Calu3 (cell line): ENCODE data around the gene ATP5F1E. TPM values are rescaled to one million over a fixed set of nuclear protein-coding genes. Genes with fewer than 3 reads are reported as not detected.
A peak's percentile ranks its signal among the peaks of the same experiment; 100 is the strongest.

Experiments
- BruUV-seq: library from RNA; stranded (reverse); fragments of 400-500 nt; replicated peaks from 2 replicates; lab custom pipeline; 2021; lab: Mats Ljungman, UMichigan
- CTCF ChIA-PET: fragments of 300-600 bp; sonication (Branson Sonifier 250); formaldehyde crosslinking; loops from one replicate; lab custom pipeline; 2022; ENCODE audit warnings: antibody characterized with exemption; lab: Charles Lee
- DNase-seq: peaks from one replicate; pipeline ENCODE4 v3.0.0; 2022
- H3K27ac Mint-ChIP-seq: one replicate; pipeline ENCODE4 v1.8.0; 2022; ENCODE audit warnings: mixed read lengths; ENCODE audit not compliant: unreplicated experiment
- H3K27me3 Mint-ChIP-seq: one replicate; pipeline ENCODE4 v1.8.0; 2022; ENCODE audit warnings: mixed read lengths; ENCODE audit not compliant: unreplicated experiment
- H3K36me3 Mint-ChIP-seq: one replicate; pipeline ENCODE4 v1.8.0; 2022; ENCODE audit warnings: mild to moderate bottlenecking, moderate library complexity, mixed read lengths; ENCODE audit not compliant: insufficient read depth, unreplicated experiment
- H3K4me1 Mint-ChIP-seq: one replicate; pipeline ENCODE4 v1.8.0; 2022; ENCODE audit warnings: mild to moderate bottlenecking, low read depth, mixed read lengths; ENCODE audit not compliant: unreplicated experiment
- H3K4me3 Mint-ChIP-seq: one replicate; pipeline ENCODE4 v1.8.0; 2022; ENCODE audit warnings: mild to moderate bottlenecking, low read depth, moderate library complexity, mixed read lengths; ENCODE audit not compliant: unreplicated experiment
- H3K9me3 Mint-ChIP-seq: one replicate; pipeline ENCODE4 v1.8.0; 2022; ENCODE audit warnings: low read depth, mixed read lengths; ENCODE audit not compliant: unreplicated experiment
- CTCF ChIP-seq: fragments of 200-600 bp; IDR thresholded peaks from one replicate; pipeline ENCODE4 v1.8.0; 2022; ENCODE audit warnings: antibody characterized with exemption; ENCODE audit not compliant: unreplicated experiment
- intact Hi-C: fragments of 100-400 bp; cut with micrococcal nuclease; formaldehyde crosslinking; loops from one replicate; pipeline ENCODE4 v1.10.0; 2022; ENCODE audit not compliant: unreplicated experiment
- total RNA-seq: library from RNA; stranded (reverse); gene quantifications from 2 replicates; pipeline ENCODE4 v1.2.3, GENCODE V29; 2022

The ATP5F1E gene
- total RNA-seq, 1 experiment from 2014 or later: 116 TPM

GRCh38 chr20:59010995-59011873 is 20.9 kb downstream of the ATP5F1E start:
- H3K27ac Mint-ChIP-seq: peak overlapping the region; percentile 60
- peaks cover 28% of the 10 kb centered on the region for H3K36me3 Mint-ChIP-seq
- peak overlapping the region; percentile 4 for H3K4me3 Mint-ChIP-seq
- no peaks in the 10 kb centered on the region for H3K27me3 Mint-ChIP-seq
- intact Hi-C loops: no loop called here
- no peak for TF ChIP-seq CTCF
- H3K9me3 Mint-ChIP-seq: no peaks in the 10 kb centered on the region
- no TSS peak for BruUV-seq
- peak; percentile 73 for DNase-seq
- CTCF ChIA-PET: interaction anchor here (0.6 to 0.7 kb wide), 3 partner anchors 353 to 1315 kb away, joined by 3 to 13 read pairs (median 5); no protein-coding TSS in a partner anchor
- peaks cover 40% of the 10 kb centered on the region for H3K4me1 Mint-ChIP-seq

GRCh38 chr20:59010321-59010994 is 21.7 kb downstream of the ATP5F1E start:
- CTCF ChIA-PET: interaction anchor here (0.7 to 0.8 kb wide), 2 partner anchors 20 to 354 kb away, joined by 4 to 13 read pairs; no protein-coding TSS in a partner anchor

GRCh38 chr20:59008715-59009336 is 23.3 kb downstream of the ATP5F1E start:
- Mint-ChIP-seq H3K4me3 (peak overlapping the region; percentile 78), H3K27me3 (no peaks in the 10 kb centered on the region), H3K9me3 (no peaks in the 10 kb centered on the region), H3K4me1 (peaks cover 52% of the 10 kb centered on the region), H3K36me3 (peaks cover 41% of the 10 kb centered on the region), H3K27ac (no peak overlapping the region)
- no TSS peak for BruUV-seq
- CTCF ChIA-PET: interaction anchor here (0.7 to 1.2 kb wide), 2 partner anchors 16 to 30 kb away, joined by 3 to 7 read pairs; no protein-coding TSS in a partner anchor
- DNase-seq: no peak
- TF ChIP-seq CTCF: no peak
- intact Hi-C loops: no loop called here

More at GRCh38 chr20:59010321-59010994, 21.7 kb downstream of the ATP5F1E start:
- Mint-ChIP-seq H3K36me3 (peaks cover 35% of the 10 kb centered on the region), H3K27ac (peak overlapping the region; percentile 60), H3K27me3 (no peaks in the 10 kb centered on the region), H3K4me1 (peaks cover 43% of the 10 kb centered on the region), H3K4me3 (peak overlapping the region; percentile 4), H3K9me3 (no peaks in the 10 kb centered on the region)
- BruUV-seq: no TSS peak
- no peak for DNase-seq
- TF ChIP-seq CTCF: no peak
- intact Hi-C loops: no loop called here
